Astrocyte of the cerebellum (primary cell): ENCODE measurements around the gene GSE1.

Experiments used
- DNase-seq: peaks from one replicate; pipeline ENCODE4 v3.0.0-alpha.2; 2011; ENCODE audit warnings: low read depth
- H3K4me3 ChIP-seq: 2 replicates; pipeline ENCODE4 v1.5.1; 2011; ENCODE audit warnings: mild to moderate bottlenecking, low read depth, low read length, moderate library complexity
- CTCF ChIP-seq: IDR thresholded peaks from 2 replicates; pipeline ENCODE4 v1.5.1; 2012; ENCODE audit warnings: low read length, low read depth, moderate library complexity, mild to moderate bottlenecking; ENCODE audit errors: missing control alignments
- in situ Hi-C: cut with HindIII; loops from 2 replicates; pipeline ENCODE4 v1.10.0; 2017; ENCODE audit warnings: low sequenced_read_pairs

GSE1 gene

DNA sequence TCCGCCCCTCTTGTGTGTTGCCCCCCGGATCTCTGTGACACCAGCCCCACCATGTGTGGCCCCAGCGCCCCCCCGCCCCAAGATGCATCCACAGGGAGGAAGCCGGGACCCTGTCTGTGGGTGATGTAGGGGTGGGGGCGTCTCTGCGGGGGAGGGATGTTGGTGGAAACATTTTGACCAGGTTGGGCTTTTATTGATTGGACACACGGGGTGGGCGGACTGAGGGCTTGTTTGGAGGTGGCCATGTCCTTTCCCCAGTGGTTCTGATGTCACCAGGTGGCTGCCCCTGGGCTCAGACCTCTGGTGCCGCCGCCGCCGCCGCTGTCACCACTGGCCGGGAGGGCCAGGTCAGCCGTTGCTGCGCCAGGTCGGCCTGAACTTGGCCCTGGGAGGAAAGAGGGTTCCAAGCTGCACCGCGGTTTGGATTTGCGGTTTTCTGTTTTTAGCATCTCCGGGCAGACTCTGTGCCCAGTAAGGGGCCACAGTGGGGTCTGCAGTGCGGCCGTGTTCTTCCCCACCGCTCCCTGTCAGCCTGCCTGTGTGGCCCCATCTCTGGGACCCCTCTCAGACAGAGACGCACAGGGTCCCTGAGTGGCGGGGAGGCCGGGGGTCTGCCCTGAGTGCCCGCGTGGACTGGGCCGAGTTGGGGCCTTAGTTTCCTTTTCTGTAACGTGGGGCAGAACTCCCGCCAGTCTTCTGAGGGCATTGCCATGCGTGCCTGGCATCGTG is 19.8 kb downstream of the GSE1 start:
- DNase-seq: no peak
- no peak for TF ChIP-seq CTCF
- in situ Hi-C loops: no loop called here
- H3K4me3 ChIP-seq: no peak overlapping the region

DNA sequence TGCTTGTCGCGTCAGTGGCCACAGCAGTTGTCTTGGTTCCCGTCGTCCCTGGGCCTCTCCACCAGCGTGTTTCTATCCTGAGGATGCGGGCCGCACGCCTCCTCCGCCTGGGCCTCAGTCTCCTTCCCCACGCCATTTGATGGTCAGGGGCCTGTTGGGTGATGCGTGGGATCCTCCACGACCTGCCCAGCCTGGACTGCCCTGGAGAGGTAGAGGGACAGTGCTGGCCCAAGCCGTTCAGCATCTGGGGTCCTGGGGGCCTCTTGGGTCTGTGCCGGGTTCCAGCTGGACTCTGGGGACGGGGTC is 20.3 kb downstream of the GSE1 start:
- in situ Hi-C loops: no loop called here
- no peak for TF ChIP-seq CTCF
- no peak for DNase-seq
- no peak overlapping the region for H3K4me3 ChIP-seq

DNA sequence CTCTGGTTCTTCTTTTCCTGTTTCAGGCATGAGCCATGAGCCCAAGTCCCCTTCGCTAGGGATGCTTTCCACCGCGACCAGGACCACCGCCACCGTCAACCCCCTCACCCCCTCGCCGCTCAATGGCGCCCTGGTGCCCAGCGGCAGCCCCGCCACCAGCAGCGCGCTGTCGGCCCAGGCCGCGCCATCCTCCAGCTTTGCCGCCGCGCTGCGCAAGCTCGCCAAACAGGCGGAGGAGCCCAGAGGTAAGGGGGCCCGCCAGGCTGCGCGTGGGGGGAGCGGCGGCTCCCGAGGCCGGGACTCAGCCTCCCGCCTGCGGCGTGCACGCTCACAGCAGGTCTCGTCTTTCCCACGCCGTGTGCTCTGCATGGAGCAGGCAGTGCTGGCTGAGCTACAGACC is 20.8 kb downstream of the GSE1 start:
- in situ Hi-C loops: no loop called here
- H3K4me3 ChIP-seq: no peak overlapping the region
- DNase-seq: no peak
- no peak for TF ChIP-seq CTCF

GRCh38 chr16:85634747-85635544 is 21.8 kb downstream of the GSE1 start:
- no peak overlapping the region for H3K4me3 ChIP-seq
- in situ Hi-C loops: no loop called here
- TF ChIP-seq CTCF: peak; percentile 16
- no peak for DNase-seq

GRCh38 chr16:85635545-85636140 is 22.5 kb downstream of the GSE1 start:
- no peak overlapping the region for H3K4me3 ChIP-seq
- no peak for DNase-seq
- no peak for TF ChIP-seq CTCF
- in situ Hi-C loops: no loop called here

GRCh38 chr16:85636234-85636812 is 23.2 kb downstream of the GSE1 start:
- TF ChIP-seq CTCF: no peak
- in situ Hi-C loops: no loop called here
- H3K4me3 ChIP-seq: no peak overlapping the region
- DNase-seq: no peak
